Iris pigment epithelial cell (primary cell): ENCODE data around the gene CORO2B.
"Not testable (repeated sequence)": the region's sequence is repeated elsewhere in the genome, so short reads cannot be mapped to it uniquely, and the experiment has no call there.

Experiments used
- DNase-seq: peaks from one replicate; pipeline ENCODE4 v3.0.0-alpha.2; 2011; ENCODE audit warnings: low read depth

CORO2B gene

DNA sequence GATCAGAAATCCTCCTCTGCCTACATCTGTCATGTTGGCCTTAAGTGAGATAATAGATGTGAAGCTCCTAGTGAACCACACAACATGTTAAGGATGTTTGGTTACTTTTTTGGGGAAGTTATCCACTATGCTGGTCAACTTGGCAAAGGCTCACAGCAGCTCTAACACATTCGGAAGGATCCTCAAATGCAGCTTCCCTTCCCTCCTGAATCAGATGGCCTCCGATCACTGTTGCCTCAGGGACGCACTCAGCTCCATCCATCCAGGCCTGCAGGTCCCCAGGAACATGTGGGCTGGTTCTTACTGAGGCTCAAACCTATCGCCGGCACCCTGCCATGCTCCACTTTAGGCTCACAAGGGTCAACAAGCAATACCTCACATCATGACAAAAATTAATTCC is 67.9 kb downstream of the CORO2B start:
- DNase-seq = no peak

DNA sequence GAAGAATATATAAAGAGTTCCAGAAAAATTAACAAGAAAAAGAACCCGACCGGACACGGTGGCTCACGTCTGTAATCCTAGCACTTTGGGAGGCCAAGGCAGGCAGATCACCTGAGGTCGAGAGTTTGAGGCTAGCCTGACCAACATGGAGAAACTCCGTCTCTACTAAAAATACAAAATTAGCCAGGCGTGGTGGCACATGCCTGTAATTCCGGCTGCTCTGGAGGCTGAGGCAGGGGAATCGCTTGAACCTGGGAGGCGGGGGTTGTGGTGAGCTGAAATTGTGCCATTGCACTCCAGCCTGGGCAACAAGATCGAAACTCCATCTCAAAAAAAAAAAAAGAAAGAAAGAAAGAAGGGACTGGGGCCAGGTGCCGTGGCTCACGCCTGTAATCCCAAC is 68.6 kb downstream of the CORO2B start:
- not testable (repeated sequence) for DNase-seq

DNA sequence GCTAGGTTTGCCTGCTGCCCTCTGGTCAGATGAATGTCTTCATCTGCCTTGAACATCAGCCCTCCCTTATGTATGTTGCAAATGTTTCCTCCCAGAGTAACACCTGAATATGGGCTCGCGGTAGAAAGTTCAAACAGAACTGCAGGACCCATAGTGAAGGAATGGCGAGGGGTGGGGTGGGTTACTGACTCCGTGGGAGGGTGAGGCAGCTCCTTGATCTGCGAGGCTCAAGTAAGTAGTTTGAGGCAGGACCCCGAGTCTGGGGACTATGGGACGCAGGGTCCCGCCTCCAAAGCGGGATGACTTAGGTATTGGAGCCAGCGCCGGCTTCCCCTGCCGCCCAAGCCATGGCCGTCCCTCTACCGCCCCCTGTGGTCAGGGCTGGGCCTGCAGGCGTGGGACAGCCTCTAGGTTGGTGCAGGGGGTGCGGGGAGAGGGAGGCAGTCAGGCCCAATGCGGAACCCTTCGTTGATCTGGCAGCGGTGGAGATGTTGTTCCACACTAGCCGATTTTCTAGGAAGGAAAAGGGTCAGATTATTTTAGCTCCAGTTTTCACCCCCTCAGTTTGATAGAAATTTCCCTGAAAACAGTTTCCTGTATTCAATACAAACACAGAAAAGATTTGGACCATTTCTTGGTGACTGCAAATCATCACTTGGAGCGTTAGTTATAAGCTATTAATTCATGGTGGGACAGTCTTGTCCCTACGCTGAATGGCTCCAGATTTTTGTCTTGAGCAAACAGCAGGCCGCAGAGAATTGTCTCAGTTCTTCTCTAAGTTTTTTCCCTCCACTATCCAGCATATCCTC is 72.3 kb downstream of the CORO2B start:
- no peak for DNase-seq

DNA sequence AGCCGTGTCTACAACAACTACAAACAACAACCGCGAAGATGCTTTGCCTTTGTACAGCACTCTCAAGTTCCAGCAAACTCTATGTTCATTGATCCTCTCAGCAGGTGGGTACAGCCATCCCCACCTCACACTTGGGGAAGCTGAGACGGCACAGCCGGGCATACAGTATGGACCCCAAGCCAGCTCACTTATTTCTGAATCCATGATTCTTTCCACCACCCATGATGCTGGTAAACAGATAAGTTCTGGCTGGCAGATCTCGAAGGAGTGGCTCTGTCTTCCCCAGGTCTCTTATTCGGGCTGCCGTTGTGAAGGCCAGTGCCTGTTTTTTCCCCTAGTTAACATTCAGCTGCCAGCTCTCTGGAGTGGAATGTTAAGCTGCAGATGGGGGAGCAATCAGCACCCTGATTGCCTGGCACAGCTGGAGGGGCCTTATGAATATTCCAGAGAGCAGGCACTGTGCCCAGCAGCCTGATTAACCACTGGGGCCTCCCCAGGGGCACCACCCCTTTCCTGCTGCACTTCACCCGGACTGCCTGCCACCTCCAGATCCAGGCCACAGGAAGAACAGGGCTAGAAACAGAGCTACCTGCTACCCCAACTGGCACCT is 73.2 kb downstream of the CORO2B start:
- DNase-seq = no peak

DNA sequence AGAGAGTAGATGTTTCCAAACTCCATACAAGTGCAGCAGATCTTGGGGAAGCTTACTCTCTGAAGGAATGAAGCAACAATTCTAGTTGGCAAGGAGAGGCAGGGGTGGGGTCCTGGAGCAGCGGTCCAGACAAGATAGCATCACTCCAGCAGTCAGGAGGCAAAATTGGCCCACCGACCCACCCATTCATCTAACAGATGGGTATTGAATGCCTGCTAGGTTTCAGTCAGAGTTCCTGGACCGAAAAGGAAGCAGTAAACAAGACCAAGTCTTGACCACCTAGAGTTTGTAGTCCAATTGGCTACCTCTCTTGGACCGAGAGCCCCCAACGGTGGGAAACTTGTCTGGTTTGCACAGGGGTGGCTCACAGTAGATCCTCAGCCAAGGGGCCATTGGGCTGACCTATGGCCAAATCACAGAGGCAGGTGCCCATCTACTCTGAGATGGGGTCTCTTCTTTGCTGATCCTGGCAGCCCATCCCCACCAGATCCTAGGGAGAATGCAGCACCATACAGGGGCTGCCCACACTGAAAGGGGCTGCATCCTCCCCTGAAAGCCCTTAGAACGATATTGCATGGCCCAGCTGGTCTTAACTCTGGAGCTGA is 74.3 kb downstream of the CORO2B start:
- DNase-seq = no peak

DNA sequence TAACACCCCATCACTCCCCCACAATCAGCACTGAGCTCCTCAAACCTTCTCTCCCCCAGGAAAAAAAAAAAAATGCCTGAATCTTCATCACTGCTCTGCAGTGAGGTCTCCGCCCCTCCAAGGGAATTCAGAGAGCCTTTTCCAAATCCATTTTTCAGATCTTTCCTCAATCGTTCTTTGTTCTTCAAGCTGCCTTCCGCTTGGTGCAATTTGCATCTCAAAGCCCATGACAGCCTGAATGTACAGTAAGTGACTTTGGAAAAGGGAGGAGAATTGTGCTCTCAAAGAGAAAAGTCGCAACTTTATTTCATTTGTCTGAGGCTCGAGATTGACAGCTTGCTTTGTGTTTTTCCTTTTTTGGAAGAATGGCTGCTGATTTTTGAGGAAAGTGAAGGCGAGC is 75.0 kb downstream of the CORO2B start:
- no peak for DNase-seq

DNA sequence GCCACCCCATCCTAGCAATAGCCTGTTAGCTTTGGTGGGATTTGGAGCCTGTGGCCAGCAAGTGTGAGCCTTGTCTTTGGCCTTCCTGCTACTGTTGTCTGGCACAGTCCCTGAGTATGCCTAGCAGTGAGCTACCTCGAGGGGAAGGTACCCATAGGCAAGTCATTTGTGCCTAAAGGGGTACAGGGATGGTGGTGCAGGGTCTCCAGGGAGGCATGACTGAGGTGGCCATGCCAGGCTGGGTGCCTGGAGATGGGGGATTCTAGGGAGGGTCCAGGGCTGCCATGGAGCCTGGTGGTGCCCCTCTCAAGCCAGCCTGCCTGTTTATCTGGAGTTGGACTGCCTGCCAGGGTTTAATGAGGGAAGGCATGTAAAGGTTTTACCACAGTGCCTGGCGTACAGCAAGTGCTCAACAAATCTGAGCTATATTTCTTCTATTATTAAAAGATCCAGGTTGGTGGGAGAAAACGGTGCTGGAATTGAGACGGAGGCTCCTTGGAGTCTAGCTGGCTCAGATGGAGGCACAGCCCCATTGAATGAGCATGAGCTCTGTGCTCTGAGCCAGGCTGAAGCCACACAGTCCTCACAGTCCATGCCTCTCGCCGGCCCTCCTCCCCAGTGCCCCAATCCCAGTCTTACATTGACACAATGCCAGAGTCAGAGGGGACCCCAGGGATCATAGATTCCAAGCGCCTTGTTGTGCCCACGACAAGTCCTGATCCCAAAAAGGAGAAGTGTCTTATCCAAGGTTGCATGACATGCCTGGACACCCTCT is 76.2 kb downstream of the CORO2B start:
- DNase-seq = no peak

DNA sequence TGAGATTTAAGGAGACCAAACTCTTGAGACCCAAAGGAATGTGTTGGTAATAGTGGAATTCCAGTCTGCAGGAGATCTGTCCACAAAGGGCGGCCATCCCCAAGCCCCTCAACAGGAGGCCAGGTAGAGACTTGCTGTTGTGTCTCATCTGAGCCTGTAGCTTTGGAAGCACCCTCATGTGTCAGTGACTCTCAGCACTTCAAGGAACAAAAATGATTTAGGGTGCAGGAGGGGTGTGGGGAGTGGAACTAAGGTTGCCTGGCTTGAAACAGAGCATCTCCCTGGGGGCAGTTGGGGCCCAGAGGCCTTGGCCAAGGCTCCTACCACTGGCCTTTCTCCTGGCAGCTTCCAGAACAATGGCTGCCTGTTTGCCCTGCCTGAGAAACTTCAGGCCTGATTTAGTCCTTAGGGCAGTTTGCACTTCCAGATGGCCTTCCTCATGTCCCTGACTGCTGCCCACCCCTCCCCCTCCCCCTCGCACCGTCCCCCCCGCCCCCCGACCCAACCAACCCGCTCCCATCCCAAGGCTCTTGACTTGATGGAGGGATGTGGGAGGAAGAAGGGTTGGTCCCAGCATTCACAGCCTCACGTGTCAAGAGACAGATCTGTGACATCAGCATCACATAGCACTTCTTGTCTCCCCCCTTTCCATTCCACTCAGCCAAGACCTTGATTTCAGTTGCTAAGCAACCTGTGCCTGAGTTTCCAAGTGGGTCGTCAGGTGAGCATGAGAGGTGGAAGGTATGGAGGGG is 77.1 kb downstream of the CORO2B start:
- DNase-seq = no peak

DNA sequence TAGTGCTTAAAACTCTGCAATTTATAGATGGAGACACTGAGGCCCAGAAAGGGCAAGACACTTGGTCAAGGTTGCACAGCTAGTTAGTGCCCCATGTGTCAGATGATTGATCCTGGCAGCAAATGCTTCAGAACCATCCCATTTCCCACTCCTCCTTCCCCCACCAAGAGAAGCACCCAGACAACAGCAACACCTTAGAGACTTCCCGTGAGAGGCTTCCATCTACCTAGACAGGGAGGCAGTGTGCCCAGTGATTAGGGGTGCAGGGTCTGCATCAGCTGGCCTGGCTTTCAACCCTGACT is 77.6 kb downstream of the CORO2B start:
- no peak for DNase-seq

DNA sequence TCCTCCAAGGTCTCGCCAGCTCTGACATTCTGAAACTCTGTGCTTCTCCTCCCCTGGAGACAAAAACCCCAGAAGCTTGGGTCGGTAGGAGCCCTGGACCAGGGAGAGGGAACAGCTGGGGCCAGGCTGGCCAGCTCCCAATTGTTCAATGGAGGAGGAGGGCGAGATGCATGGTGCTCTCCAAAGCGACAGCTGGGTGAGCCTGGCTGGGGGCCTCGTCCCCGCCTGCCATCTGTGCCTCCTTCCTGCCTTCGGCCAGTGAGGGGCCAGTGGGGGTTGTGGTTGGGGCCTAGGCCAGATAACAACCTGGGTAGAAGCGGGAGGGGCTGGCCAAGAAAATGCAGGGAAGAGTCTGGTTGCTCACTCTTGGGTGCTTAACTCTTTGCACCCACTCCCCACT is 79.4 kb downstream of the CORO2B start:
- no peak for DNase-seq

DNA sequence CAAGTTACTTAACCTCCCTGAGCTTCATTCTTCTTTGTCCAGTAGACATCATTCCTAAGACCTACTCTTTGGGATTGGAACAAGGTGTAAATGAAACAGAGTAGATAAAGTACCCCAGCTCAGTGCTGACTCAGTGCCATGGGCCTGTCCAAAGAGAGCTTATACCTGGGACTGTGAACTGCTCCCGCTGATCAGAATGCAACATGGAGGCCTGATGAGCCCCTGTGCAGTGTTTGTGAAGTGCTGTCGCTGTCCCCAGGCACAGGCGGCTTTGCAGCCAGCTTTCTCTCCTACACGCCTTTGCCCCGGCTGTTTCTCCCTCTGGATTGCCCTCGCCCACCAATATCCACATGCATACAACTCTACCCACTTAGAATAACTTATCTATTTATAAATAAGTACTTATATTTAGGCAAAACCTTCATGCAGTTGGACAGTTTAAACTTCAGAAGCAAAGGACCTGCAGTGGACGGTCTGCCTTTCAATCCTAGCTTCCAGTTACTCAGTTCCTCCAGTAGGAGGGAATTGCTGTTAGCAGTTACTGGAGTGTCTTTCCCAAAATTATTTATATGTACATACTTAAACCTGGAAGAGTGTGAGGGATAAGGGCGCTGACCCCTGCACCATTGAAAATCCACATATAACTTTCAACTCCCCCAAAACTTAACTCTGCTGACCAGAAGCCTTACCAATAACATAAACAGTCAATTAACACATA is 80.0 kb downstream of the CORO2B start:
- no peak for DNase-seq

DNA sequence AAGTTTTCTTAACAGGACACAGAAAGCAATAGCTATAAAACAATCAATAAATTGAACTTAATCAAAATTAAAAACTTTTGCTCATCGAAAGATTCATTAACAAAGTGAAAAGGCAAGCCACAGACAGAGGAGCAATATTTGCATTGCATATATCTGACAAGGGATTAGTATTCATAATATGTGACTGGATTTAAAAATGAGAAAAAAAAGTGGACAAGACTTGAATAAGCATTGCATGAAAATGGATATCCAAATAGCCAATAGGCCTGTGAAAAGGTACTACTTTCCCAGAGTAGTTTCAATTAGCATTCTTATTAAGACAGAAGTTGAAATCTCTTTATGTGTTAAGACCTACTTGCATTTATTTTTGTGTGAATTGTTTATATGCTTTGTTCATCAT is 84.7 kb downstream of the CORO2B start:
- no peak for DNase-seq

DNA sequence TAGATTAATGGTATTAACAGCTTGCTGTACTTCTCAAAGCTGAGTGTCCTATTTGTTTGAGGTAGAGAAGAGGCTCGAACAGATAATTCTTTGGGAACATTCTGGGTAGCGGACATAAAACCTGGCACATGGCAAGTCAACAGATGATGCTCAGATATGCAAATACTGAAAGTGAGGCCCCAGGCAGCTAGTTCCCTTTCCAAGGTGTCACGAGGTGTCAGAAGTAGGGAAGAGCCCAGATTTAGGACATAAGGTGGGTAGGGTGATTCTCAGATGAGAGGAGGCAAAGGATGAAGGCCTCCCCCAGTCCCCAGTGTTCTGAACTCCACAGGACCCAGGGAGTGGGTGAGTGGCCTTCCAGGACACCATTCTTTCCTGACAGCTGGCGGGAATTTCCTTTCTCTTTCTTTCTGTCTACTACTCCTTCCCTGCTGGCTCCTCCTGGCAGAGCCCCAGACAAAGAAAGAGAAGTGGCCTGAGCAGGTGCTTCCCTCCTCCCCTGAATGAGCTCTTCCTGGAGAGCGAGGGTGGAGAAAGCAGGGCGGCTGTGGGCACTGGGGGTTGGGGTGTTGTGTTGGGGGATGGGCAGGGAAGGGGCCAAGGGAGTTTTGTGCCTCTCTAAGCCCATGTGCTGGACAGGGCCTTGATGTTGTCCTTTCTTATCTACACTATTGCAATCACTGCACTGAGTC is 87.5 kb downstream of the CORO2B start:
- DNase-seq = no peak

DNA sequence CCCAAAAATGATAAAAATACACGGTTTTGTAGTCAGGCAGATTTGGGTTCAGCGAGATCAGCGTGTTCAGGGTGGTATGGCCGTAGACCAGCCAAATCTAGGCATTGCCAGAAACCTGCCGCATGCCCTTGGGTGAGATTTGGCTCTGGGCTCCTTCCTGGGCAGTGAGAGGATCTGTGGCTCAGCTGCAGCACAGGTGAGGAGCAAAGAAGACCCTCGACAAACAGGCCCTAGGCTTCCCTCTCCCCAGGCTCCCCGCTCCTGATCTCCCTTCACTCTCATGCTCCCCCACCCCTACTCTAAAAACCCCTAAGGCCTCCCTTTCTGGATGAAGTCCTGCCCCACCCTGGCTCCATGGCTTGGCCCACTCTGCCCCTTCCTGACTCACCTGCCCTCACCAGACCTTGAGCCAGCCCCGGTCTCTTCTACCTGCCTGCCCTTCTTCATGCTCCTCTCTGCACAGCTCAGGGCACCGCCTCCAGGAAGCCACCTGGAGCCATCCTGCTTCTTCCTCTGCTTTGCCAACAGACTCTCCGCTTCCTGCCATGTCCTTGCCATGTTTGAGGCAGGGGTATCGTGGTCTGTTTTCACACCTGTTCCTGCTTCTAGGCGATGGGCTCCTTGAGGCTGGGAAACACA is 88.1 kb downstream of the CORO2B start:
- DNase-seq = no peak

DNA sequence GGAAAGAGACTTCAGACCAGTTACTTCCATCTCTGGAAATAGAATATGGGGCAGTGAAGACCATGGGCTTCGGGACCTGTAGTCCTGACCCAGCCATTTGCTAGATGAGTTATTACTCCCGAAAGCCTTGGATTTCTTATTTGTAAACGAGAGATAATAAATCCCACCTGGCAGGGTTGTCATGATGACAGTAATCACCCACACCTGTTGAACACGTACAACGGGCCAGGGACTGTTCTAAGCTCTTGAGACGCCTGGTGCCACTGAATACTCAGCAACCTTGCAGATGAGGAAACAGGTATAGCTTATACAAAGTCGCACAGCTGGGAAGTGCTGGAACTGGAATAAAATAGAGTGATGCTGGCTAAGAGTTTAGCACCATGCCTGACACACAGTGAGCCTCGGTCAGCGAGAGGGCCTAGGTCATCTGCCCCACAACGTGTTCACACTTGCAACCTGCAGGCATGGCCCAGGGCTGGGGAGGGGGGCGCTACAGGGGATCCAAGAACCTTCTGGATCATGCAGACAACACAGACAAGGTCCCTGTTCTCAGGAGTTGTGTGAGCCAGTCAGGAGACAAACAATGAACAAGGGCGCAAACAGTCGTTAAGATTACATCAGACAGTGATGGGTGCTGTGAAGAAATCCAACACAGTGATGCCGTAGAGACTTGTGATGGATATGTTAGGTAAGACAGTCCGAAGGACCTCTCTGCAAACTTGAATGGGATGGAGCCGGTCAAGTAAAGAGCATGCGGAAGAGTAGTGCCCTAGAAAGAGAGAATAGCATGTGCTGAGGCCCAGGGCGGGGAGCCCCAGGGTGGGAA is 89.2 kb downstream of the CORO2B start:
- DNase-seq = no peak

DNA sequence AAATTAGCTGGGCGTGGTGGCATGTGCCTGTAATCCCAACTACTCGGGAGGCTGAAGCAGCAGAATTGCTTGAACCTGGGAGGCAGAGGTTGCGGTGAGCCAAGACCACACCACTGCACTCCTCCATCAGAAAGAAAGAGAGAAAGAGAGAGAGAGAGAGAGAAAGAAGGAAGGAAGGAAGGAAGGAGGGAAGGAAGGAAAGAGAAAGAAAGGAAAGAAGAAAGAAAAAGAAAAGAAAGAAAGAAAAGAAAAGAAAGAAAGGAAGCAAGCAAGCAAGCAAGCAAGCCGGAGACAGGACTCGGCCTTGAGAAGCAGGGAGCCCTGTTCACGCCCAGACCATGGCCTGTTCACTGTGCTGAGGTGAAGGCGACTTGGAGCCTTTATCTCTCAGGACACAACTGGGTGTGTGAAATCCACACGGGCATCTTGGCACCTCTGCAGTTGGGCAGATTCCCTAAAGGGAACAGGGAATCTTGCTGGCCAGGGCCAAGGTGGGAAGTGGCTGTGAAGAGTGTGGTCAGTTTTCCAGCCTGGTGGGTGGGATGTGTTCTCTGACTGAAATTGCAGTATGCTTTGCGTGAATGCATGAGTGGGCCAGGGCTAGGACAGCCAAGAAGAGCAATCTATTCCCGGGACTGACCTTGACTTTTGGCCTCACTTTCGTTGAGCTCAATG is 90.3 kb downstream of the CORO2B start:
- no peak for DNase-seq

DNA sequence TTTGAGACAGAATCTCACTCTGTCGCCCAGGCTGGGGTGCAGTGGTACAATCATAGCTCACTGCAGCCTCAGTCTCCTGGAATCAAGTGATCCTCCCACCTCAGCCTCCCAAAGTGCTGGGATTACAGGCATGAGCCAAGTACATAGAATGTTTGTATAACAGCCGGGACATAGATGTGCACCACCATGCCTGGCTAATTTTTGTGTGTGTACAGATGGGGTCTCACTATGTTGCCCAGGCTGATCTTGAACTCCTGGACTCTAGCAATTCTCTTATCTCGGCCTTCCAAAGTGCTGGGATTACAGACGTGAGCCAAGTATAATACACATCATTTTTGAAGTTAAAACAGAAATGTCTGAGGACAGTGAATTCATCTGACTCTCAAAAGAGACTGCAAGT is 93.5 kb downstream of the CORO2B start:
- DNase-seq = no peak

DNA sequence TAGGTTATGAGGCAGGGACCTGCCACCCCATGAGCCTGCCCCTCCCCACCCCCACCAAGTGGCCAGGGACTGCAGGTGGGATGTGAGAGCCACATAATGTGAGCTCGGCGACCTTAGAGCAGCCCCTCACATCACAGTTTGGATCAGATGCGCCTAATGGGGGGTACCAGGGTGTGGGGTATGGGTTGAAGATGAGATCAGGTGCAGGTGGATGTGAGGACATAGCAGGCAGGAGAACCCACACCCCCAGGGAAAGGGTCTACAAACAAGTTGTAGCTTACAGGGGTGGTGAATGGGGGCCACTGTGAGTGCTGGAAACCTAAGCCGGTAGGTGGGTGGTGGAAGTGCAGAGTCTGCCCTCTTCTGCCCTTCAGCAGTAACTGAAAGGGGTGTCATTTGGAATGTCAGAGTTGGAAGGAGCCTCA is 94.0 kb downstream of the CORO2B start:
- peak; percentile 5 for DNase-seq

DNA sequence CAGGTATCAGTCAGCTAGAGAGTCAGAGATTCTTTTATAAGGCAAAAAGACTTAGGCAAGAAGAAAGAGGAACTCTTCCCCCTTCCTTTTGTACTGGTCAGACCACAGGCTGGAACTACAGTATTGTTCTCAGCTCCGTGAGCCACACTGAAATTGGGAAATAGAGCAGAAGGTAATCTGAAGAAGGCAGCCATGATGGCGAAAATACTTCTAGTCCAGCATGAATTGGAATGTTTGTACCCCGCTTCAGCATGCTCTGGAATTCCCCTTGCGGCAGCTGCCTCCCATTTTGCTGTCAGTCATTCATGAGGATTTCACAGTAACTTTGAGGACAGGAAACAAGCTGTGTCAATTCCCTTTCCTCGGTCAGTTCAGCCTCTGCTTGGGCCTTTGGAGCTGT is 96.2 kb downstream of the CORO2B start:
- DNase-seq = peak; percentile 58
